Astrocyte (in vitro differentiated cells and primary cell): ENCODE data around the gene KLHL11. TPM values are rescaled to one million over a fixed set of nuclear protein-coding genes. Genes with fewer than 3 reads are reported as not detected.

Experiments used
- DNase-seq: peaks from one replicate; pipeline ENCODE4 v3.0.0-alpha.2; 2010; ENCODE audit warnings: low read depth
- FAIRE-seq: peaks from 2 replicates; lab custom pipeline; 2011; peaks lifted over from hg19 to GRCh38; lab: Jason Lieb, UNC
- H2AFZ ChIP-seq: 2 replicates; pipeline ENCODE4 v1.6.0; 2012; ENCODE audit warnings: low read depth, low read length, inconsistent platforms
- H3K27ac ChIP-seq: 2 replicates; pipeline ENCODE4 v1.5.1; 2011; ENCODE audit warnings: low read depth, low read length, inconsistent platforms
- H3K27me3 ChIP-seq: 2 replicates; pipeline ENCODE4 v1.6.0; 2011; ENCODE audit warnings: low read length, inconsistent platforms; ENCODE audit not compliant: insufficient read depth
- H3K36me3 ChIP-seq: 2 replicates; pipeline ENCODE4 v1.5.1; 2011; ENCODE audit warnings: low read length, inconsistent platforms; ENCODE audit not compliant: insufficient read depth
- H3K4me1 ChIP-seq: 2 replicates; pipeline ENCODE4 v1.5.1; 2011; ENCODE audit warnings: low read length, inconsistent platforms; ENCODE audit not compliant: insufficient read depth
- H3K4me2 ChIP-seq: 2 replicates; pipeline ENCODE4 v1.6.0; 2012; ENCODE audit warnings: low read length, inconsistent platforms
- H3K4me3 ChIP-seq: 2 replicates; pipeline ENCODE4 v1.5.1; 2011; ENCODE audit warnings: low read depth, mild to moderate bottlenecking, low read length, inconsistent platforms; ENCODE audit not compliant: insufficient read depth
- H3K79me2 ChIP-seq: 2 replicates; pipeline ENCODE4 v1.6.0; 2012; ENCODE audit warnings: mild to moderate bottlenecking, low read length, inconsistent platforms; ENCODE audit not compliant: insufficient read depth
- H3K9ac ChIP-seq: 2 replicates; pipeline ENCODE4 v1.6.0; 2012; ENCODE audit warnings: mild to moderate bottlenecking, low read length, inconsistent platforms
- H3K9me3 ChIP-seq: 2 replicates; pipeline ENCODE4 v1.5.1; 2012; ENCODE audit warnings: low read depth, mild to moderate bottlenecking, low read length, inconsistent platforms; ENCODE audit not compliant: insufficient read depth
- H4K20me1 ChIP-seq: 2 replicates; pipeline ENCODE4 v1.6.0; 2012; ENCODE audit warnings: low read length, inconsistent platforms; ENCODE audit not compliant: insufficient read depth
- H3K27ac Mint-ChIP-seq: one replicate; pipeline ENCODE4 v1.8.0; 2021; ENCODE audit warnings: mild to moderate bottlenecking, mixed read lengths; ENCODE audit not compliant: unreplicated experiment
- H3K27me3 Mint-ChIP-seq: one replicate; pipeline ENCODE4 v1.8.0; 2021; ENCODE audit warnings: low read depth, mixed read lengths; ENCODE audit not compliant: unreplicated experiment
- H3K36me3 Mint-ChIP-seq: one replicate; pipeline ENCODE4 v1.8.0; 2021; ENCODE audit warnings: low read depth, mixed read lengths; ENCODE audit not compliant: unreplicated experiment
- H3K4me1 Mint-ChIP-seq: one replicate; pipeline ENCODE4 v1.8.0; 2021; ENCODE audit warnings: low read depth, mixed read lengths; ENCODE audit not compliant: unreplicated experiment
- H3K4me3 Mint-ChIP-seq: one replicate; pipeline ENCODE4 v1.8.0; 2021; ENCODE audit warnings: mild to moderate bottlenecking, moderate library complexity, mixed read lengths; ENCODE audit not compliant: unreplicated experiment
- H3K9me3 Mint-ChIP-seq: one replicate; pipeline ENCODE4 v1.8.0; 2021; ENCODE audit warnings: mild to moderate bottlenecking, mixed read lengths; ENCODE audit not compliant: unreplicated experiment
- CTCF ChIP-seq: IDR thresholded peaks from 2 replicates; pipeline ENCODE4 v1.5.1; 2011; ENCODE audit warnings: low read depth, mild to moderate bottlenecking, inconsistent platforms, low read length, moderate library complexity; ENCODE audit not compliant: insufficient read depth
- EZH2 ChIP-seq: IDR thresholded peaks from 2 replicates; pipeline ENCODE4 v1.6.1; 2012; ENCODE audit warnings: mild to moderate bottlenecking, low read length, inconsistent platforms; ENCODE audit not compliant: insufficient read depth
- total RNA-seq: library from RNA; stranded (reverse); gene quantifications from 2 replicates; pipeline ENCODE4 v1.2.1, GENCODE V29; 2021

Gene KLHL11
- total RNA-seq, 1 donor from 2014 or later: 12.8 TPM

DNA sequence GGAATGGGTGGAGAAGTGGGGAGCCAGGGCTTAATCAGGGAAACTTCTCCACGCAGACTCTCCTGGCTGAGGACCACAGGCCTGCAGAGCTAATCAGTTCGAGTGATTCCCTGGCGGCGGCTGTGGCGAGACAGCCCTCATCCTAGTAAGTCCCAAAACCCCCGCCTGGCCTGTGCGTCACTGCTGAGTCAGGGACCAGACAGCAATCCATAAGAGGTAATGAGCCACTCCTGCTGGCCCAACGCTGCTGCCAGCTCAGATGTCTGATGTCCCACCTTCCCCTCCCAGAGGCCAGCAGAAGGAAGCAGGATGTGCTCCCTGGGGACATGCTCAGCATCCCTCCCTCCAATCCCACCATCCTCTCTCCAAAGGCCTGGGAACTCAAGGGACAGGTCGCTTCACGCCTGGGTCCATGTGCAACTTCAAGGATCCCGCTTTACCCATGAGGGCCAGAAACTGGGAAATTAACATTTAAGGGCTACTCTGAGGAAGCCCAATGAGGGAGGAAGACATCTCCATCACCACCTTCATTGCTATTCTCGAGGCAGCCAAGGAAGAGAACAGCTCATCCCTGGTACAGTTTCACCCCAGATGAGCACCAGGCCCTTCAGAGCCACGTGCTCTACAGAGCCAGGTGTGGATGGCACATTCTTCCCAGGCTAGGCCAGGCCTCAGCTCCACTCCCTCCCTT is 45.6 kb upstream of the KLHL11 start:
- Histone ChIP-seq H3K79me2 (peaks cover 76% of the 10 kb centered on the region), H3K27me3 (no peaks in the 10 kb centered on the region), H3K36me3 (peaks cover 53% of the 10 kb centered on the region), H3K4me1 (peaks cover 67% of the 10 kb centered on the region), H4K20me1 (peaks cover 80% of the 10 kb centered on the region), H3K27ac (peak overlapping the region; percentile 88), H2AFZ (no peak overlapping the region), H3K4me3 (no peak overlapping the region), H3K9ac (peak overlapping the region; percentile 73), H3K9me3 (no peaks in the 10 kb centered on the region), H3K4me2 (peak overlapping the region; percentile 65)
- peaks cover 41% of the 10 kb centered on the region for H3K36me3 Mint-ChIP-seq
- peak; percentile 84 for FAIRE-seq
- no peak for TF ChIP-seq CTCF
- no peak for TF ChIP-seq EZH2
- H3K4me1 Mint-ChIP-seq: peaks cover 61% of the 10 kb centered on the region
- peak overlapping the region; percentile 85 for H3K27ac Mint-ChIP-seq
- no peaks in the 10 kb centered on the region for H3K27me3 Mint-ChIP-seq
- H3K9me3 Mint-ChIP-seq: no peaks in the 10 kb centered on the region
- DNase-seq: peak; percentile 99
- H3K4me3 Mint-ChIP-seq: peak overlapping the region; percentile 50

DNA sequence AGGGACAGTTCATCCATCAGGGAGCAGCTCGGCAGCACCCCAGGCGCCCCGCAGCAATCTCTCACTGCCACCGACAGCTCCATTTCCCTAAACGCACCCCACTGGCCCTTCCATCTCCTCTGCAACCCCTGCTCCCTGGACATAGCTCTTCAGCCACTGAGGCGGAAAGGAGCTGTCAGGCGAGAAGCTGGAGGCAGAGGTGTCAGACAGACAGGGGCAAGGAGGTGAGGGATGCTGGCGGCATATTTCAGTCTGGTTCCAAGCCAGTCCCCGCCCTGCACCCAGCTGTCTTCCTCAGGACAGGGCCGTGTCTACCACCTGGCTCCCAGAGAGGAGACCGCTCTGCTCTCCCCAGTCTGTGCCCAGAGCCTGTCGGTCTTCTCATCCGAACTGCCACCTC is 43.9 kb upstream of the KLHL11 start:
- no peaks in the 10 kb centered on the region for H3K27me3 ChIP-seq
- peaks cover 50% of the 10 kb centered on the region for H3K4me1 ChIP-seq
- H2AFZ ChIP-seq: no peak overlapping the region
- H3K9ac ChIP-seq: no peak overlapping the region
- H4K20me1 ChIP-seq: peaks cover 80% of the 10 kb centered on the region
- no peak for DNase-seq
- peaks cover 73% of the 10 kb centered on the region for H3K79me2 ChIP-seq
- no peak overlapping the region for H3K4me3 ChIP-seq
- no peaks in the 10 kb centered on the region for H3K9me3 Mint-ChIP-seq
- H3K36me3 ChIP-seq: peaks cover 70% of the 10 kb centered on the region
- H3K27ac ChIP-seq: no peak overlapping the region
- no peak for FAIRE-seq
- H3K4me2 ChIP-seq: no peak overlapping the region
- H3K9me3 ChIP-seq: no peaks in the 10 kb centered on the region
- no peaks in the 10 kb centered on the region for H3K27me3 Mint-ChIP-seq
- peaks cover 46% of the 10 kb centered on the region for H3K4me1 Mint-ChIP-seq
- H3K27ac Mint-ChIP-seq: no peak overlapping the region
- H3K4me3 Mint-ChIP-seq: no peak overlapping the region
- H3K36me3 Mint-ChIP-seq: peaks cover 49% of the 10 kb centered on the region
- TF ChIP-seq EZH2: no peak
- no peak for TF ChIP-seq CTCF
